Urinary bladder (tissue), 4 donors: ENCODE measurements around the gene PCK1. TPM values are rescaled to one million over a fixed set of nuclear protein-coding genes. Genes with fewer than 3 reads are reported as not detected.
A peak's percentile ranks its signal among the peaks of the same experiment; 100 is the strongest.

ENCODE experiments used
- DNase-seq: peaks from one replicate; pipeline ENCODE4 v3.0.0-alpha.2; 2015; ENCODE audit errors: extremely low spot score
- H3K27ac ChIP-seq: one replicate; pipeline ENCODE4 v1.5.1; 2013; ENCODE audit warnings: low read depth, mild to moderate bottlenecking, moderate library complexity
- H3K36me3 ChIP-seq: one replicate; pipeline ENCODE4 v1.6.1; 2013; ENCODE audit warnings: mild to moderate bottlenecking, moderate library complexity; ENCODE audit not compliant: insufficient read depth
- H3K4me1 ChIP-seq: one replicate; pipeline ENCODE4 v1.6.1; 2013; ENCODE audit warnings: mild to moderate bottlenecking, moderate library complexity; ENCODE audit not compliant: insufficient read depth
- H3K4me3 ChIP-seq: one replicate; pipeline ENCODE4 v1.5.1; 2013; ENCODE audit warnings: low read depth, low read length
- WGBS: extraction: QIAGEN DNeasy Blood & Tissue Kit; methylation state at CpG from one replicate; pipeline ENCODE4 v1.1.7; 2013; 5-methylcytosine and 5-hydroxymethylcytosine counted together
- polyA plus RNA-seq: library from polyadenylated mRNA; stranded (reverse); fragments of 200-250 nt; gene quantifications from one replicate; pipeline ENCODE4 v1.2.3, GENCODE V29; 2013
- total RNA-seq: library from RNA; depleted of rRNA; stranded (reverse); fragments of >200 nt; gene quantifications from one replicate; pipeline ENCODE4 v1.2.3, GENCODE V29; 2014
- donor health status: healthy with polysubstance abuse.
- donor health status: healthy.

Gene PCK1
- total and polyA plus RNA-seq, 2 donors = 0.79 to 2.9 TPM

DNA sequence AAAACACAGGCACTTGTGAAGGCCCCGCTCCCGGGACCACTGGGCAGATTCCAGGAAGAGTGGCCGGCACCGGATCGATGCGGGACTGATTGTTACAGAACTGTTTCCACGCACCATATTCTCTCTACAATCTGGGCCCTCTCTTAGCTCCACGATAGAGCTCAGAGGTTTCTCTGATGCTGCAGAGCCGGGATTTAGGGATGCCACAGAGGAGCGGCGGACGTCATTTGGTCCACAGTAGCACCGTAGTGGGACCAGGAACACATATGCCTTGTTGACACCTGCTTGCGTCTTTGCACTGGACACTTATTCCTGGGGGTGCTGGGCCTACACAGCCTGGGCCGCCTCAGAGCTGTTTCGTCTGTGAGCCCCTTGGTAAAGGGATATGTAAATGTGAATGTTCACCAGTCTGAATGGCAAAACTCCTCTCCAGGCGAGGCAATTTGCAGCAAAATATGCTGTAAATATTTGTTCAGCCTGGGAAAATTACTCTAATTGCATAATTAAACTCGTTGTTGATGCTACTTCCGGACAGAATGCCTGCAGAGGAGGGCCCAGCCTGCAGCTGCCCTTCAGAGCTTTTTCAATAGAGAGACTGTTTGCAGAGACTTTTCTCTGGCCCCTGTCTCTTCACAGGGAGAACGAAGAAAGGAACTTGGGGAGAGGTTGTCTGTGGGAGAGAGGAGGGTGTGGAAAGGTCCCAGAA lies 9.4 kb downstream of the PCK1 start:
- H3K36me3 ChIP-seq = no peaks in the 10 kb centered on the region
- no peak for DNase-seq
- H3K27ac ChIP-seq = no peak overlapping the region
- H3K4me1 ChIP-seq = no peaks in the 10 kb centered on the region
- no peak overlapping the region for H3K4me3 ChIP-seq
- 73% methylated on average over 20 of the region's 20 CpGs for WGBS

DNA sequence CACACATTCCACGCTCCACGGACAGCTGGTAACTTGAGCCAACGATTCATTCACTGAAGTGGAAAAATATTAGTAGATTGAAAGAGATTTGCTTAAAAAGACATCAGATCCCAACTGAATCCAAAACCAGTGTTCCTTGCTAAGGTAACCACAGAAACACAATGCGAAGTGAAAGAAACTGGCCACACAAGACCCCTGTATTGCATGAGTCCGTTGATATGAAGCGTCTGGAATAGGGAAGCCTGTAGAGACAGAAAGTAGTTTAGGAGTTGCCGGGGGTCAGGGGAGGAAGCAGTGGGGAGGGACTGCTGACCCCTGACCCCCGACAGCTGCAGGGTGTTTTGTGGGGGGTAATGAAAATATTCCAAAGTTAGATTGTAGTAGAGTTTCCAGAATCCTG lies 10.0 kb downstream of the PCK1 start:
- Histone ChIP-seq H3K36me3 (no peaks in the 10 kb centered on the region), H3K4me1 (no peaks in the 10 kb centered on the region), H3K27ac (no peak overlapping the region), H3K4me3 (no peak overlapping the region)
- WGBS = 61% methylated on average over 8 of the region's 8 CpGs
- DNase-seq = no peak

DNA sequence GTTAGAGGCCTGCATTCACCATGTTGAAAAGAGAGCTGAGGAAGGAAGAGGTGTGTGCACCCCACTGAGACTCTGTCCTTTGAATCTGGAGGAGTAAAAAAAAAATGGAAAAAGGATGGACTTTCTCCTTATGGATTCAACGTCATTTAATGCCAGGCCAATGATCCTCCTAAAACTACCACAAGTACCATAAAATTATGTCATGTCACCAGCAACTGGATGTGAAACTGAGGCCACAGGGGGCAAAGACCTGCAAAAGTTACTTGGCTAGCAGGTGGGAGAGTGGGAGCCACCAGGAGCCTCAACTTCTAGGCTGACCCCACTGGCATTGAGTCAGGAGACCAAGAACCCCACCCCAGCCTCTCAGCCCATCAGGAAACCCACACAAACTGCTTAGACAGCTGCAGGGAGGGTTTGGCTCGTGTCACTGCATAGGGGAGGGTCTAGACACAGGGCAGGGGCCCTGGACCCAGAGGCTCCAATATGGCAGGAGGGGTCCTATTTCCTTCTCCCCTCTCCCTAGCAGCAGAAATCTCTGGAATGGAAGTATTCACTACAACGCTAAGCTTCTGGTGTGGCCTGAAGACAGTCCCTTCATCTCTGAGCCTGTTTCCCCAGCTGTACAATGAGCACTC lies 11.0 kb downstream of the PCK1 start:
- WGBS = 87% methylated on average over 3 of the region's 3 CpGs
- DNase-seq = no peak
- Histone ChIP-seq H3K4me3 (no peak overlapping the region), H3K36me3 (no peaks in the 10 kb centered on the region), H3K4me1 (no peaks in the 10 kb centered on the region), H3K27ac (no peak overlapping the region)

DNA sequence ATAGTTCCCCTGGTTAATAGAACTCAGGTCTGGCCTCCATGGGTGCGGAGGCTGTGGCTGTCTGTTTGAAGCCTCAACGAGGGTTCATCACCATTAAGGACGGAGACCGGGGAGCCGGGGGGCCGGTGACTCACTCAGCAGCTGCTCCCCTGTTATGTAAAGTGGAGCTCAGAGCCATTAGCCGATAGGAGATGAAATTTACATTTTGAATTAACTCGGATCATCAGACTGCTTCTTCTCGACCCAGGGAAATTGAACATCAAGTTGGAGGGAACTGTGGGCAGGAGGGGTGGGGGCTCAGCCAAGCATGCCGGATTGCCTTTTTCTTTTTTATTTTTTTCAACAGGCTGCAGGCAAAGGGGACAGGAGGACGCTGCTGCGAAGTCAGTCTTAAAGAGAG lies 12.3 kb downstream of the PCK1 start:
- H3K4me1 ChIP-seq = no peaks in the 10 kb centered on the region
- H3K27ac ChIP-seq = no peak overlapping the region
- DNase-seq = no peak
- H3K36me3 ChIP-seq = no peaks in the 10 kb centered on the region
- H3K4me3 ChIP-seq = no peak overlapping the region
- 49% methylated on average over 12 of the region's 12 CpGs for WGBS

DNA sequence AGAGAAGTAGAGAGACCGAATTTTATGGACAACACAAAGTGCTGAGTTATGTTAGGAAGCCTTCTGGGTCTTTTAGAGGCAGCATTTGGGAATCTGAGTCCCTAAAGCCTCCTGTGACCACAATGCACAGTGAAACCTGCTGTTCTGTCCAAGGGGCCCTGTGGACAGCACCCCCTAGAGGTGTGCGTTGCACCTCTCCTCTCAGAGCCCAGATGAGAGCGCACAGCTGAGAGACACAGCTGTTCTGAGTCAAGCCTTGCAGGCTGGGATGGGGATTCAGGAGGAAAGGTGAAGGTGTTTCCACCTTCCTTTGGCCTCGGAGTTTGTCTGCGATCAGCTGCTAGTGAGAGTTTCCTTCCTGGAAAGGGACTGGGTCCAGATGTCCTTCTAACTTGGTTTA lies 13.0 kb downstream of the PCK1 start:
- 56% methylated on average over 5 of the region's 5 CpGs for WGBS
- H3K4me1 ChIP-seq = no peaks in the 10 kb centered on the region

DNA sequence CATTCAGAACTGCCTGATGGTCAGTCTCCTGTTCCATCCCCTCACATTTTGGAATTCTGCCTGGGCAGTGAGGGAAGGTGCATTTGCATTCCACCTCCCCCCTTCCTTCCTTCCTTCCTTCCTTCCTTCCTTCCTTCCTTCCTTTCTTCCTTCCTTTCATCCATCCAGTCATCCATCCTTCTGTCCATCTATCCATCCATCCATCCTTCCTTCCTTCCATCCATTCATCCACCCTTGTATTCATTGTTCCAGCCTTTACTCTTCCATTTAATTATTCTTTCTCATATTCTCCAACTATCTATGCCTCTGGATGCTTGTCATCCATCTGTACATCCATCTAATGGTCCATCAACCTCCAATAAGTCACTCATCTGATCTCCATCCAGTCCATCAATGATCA lies 14.0 kb downstream of the PCK1 start:
- no peaks in the 10 kb centered on the region for H3K36me3 ChIP-seq
- DNase-seq = no peak
- H3K4me1 ChIP-seq = no peaks in the 10 kb centered on the region
- H3K4me3 ChIP-seq = no peak overlapping the region
- H3K27ac ChIP-seq = no peak overlapping the region

More for the DNA sequence above, 13.0 kb downstream of the PCK1 start:
- Histone ChIP-seq H3K27ac (no peak overlapping the region), H3K4me3 (no peak overlapping the region), H3K36me3 (no peaks in the 10 kb centered on the region)
- no peak for DNase-seq

DNA sequence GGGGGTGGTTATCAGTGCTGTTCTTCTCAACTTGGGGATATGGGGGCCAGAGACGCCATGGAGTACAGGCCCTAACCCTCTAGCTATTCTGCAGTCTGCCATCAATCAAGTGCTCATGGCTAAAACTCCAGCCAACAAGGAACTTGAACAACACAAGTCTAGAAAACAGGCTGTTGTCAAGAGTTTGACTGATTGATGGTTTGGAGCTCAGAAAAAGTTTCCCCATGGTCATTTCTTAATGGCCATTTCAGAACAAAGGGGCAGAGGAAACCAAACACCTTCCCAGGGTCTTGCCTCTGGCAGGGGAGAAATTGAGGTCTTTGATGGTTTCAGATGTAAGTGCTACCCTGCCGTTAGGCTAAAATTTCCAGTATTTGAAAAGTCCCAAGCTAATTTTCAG lies 15.1 kb downstream of the PCK1 start:
- WGBS = 69% methylated on average over 2 of the region's 2 CpGs

DNA sequence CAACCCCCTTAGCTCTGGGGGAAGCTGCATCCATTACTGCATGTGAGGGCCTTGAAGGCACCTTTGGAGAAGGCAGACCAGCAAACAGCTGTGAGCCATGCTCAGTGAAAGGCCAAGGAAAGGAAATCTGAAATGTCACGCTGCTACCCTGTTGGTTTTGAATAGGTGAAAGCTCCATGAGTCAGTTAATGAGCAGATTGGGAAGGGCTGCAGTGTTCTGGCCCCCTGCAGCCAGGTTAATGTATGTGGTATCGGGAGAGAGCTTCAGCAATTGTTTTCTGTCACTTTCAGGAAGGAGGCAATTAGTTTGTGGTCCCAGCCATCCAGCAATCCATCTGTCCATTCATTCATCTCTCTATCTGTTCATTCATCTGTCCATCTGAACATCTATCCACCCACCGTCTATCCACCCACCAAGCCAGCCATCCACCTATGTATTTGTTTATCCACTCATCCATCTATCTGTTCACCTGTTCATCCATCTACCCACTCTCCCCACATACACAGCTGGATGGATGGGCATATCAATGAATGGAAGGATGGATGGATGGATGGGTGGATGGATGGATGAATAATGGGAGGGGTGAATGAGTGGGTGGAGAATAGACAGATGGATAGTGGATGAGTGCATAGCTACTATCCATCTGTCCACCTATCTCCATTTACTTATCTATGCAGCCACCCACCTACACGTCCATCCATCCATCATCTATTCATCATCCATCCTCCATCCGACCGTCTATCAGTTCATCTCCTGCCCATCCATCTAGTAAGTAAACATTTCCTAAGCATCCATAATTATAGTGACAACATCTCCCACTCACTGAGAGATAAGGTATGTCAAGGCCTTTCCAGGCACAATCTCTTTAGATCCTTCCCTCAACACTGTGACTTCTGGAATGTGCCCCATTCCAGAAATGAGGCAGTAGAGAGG lies 16.0 kb downstream of the PCK1 start:
- WGBS = 71% methylated on average over 6 of the region's 6 CpGs
- H3K4me3 ChIP-seq = no peak overlapping the region

More for the DNA sequence above, 15.1 kb downstream of the PCK1 start:
- Histone ChIP-seq H3K27ac (no peak overlapping the region), H3K4me3 (no peak overlapping the region), H3K36me3 (no peaks in the 10 kb centered on the region), H3K4me1 (no peaks in the 10 kb centered on the region)
- no peak for DNase-seq

DNA sequence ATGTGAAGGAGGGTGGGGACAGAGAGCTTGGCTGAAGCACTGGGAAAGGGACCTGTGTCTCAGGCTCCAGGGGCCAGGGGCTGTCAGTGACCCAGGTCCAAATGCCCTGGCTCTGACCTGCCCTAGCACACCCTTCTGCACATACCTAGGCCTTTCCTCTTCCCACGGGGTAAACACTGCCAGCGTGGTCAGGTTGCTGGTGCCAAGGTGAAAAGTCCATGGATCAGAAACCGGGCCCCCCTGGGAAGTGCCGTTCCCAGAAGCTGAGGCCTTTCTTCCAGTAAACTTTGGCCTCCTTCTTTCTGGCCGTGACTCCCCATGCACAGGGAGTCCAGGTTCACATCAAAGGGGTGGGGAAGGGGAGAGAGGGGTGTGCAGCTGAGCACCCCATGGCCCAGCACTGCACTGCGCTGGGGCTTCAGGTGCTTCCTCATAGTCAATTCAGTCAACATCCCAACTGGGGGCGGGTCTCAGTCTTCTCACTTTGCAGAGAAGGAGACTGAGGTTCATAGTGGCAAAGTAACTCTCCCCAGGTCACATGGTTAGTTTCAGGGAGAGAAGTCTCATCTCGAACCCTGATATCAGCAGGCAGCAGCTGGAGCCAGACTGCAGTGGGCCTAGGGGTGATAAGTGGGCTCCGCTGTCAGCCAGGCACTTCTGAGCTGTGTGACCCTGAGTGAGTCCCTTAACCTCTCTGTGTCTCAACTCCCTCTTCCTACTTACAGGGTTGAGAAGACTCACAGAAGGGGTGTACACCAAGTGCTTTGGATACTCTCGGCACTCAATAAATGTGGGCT lies 17.0 kb downstream of the PCK1 start:
- Histone ChIP-seq H3K36me3 (no peaks in the 10 kb centered on the region), H3K4me3 (no peak overlapping the region), H3K27ac (no peak overlapping the region), H3K4me1 (no peaks in the 10 kb centered on the region)
- WGBS = 77% methylated on average over 10 of the region's 10 CpGs
- no peak for DNase-seq

More for the DNA sequence above, 16.0 kb downstream of the PCK1 start:
- Histone ChIP-seq H3K27ac (no peak overlapping the region), H3K36me3 (no peaks in the 10 kb centered on the region), H3K4me1 (no peaks in the 10 kb centered on the region)
- no peak for DNase-seq

DNA sequence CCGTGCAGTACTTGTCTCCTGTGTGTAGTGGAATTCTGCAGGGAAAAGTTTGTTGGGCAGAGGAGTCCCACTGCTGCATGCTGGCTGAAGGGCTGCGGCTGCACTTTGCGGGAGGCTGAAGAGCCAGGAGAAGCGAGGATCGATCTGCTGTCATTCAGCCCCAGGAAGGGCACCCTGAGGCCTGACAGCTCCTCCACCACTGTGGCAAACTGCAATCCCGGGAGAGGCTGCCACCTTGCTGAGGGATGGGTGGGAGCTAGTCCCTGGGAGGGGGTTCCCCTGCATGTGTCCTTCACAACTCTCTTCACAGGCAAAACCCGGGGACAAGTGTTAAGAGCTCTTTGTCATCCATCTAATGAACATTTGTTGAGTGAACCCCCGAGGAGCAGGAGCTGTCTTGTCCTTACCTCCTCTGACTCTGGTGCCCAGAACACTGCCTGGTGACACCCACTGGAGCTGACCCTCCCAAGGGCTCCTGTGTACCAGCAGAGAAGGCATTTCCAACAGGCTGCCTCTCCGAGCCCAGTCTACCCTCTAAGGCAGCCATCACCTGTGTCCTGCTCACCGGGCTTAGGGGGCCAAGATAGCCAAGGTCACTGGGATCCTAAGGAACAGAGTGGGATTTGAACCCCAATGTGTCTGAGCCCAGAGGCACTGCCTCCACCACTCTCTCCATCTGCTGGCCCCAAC lies 17.7 kb downstream of the PCK1 start:
- no peaks in the 10 kb centered on the region for H3K36me3 ChIP-seq
- H3K4me1 ChIP-seq = no peaks in the 10 kb centered on the region
- no peak overlapping the region for H3K4me3 ChIP-seq
- no peak for DNase-seq
- no peak overlapping the region for H3K27ac ChIP-seq
- 81% methylated on average over 10 of the region's 10 CpGs for WGBS

DNA sequence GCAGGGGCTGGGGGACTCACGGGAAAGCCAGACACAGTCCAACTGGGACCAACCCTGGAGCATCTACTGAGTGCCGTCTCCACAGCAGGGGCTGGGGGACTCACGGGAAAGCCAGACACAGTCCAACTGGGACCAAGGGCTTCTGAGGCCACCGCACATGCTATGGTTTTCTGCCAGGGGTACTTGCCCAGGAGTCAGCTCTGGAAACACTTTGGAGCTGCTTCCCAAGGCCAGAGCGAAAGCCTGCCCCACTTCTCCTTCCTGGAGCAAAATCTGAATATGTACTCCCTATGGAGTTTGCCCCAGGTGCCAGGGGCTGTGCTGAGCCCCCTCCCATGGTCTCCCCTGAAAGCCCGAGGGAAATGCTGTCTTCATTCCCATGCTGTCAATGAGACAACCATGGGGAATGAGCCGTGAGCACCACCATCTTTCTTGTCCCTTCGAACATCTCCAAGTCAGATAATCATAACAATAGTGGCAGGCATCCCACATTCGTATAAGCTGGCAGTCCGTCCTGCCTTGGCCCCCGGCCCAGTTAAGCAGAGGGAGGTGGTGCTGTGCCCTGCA lies 18.5 kb downstream of the PCK1 start:
- 59% methylated on average over 11 of the region's 11 CpGs for WGBS
- Histone ChIP-seq H3K4me3 (no peak overlapping the region), H3K4me1 (no peaks in the 10 kb centered on the region), H3K36me3 (no peaks in the 10 kb centered on the region), H3K27ac (no peak overlapping the region)
- no peak for DNase-seq

DNA sequence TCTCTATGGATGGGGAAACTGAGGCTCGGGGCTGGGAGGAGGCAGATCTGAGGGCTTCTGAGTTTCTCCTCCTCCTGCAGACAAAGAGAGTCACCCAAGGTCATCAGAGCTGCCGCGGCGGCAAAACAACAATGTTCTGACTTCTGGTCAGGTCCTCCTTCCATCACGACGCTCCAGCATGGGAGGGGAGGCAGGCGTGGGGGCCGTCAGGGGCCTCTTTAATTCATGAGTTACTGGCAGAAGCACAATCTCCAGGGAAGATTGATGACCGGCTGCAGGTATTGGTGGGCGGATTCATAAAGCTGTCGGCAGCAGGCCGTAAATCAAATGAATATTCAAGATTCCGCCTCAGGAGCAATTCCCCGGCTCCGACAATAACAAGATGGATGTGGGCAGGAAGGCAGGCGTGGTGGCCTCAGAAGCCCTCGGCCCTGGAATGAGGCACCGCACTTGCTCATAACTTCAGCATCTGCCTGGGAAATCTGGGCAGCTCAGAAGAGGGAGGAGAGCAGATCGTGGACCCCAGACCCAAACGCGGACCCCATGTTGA lies 19.1 kb downstream of the PCK1 start:
- Histone ChIP-seq H3K36me3 (no peaks in the 10 kb centered on the region), H3K4me1 (no peaks in the 10 kb centered on the region), H3K4me3 (no peak overlapping the region), H3K27ac (no peak overlapping the region)
- 19% methylated on average over 21 of the region's 21 CpGs for WGBS
- DNase-seq = peak; percentile 5
